T1000 (cell line): Measurements from ENCODE around the gene TMEM37.

ENCODE experiments used
- DNase-seq: peaks from one replicate; lab custom pipeline; 2025; ENCODE audit warnings: mixed read lengths; lab: John Stamatoyannopoulos, UW

The TMEM37 gene

GRCh38 chr2:119433636-119434327, 2.1 kb downstream of the TMEM37 start:
- no peak for DNase-seq

GRCh38 chr2:119434664-119435063, 3.0 kb downstream of the TMEM37 start:
- no peak for DNase-seq

- no peak for DNase-seq
Measured at GRCh38 chr2:119435081-119435952, 3.7 kb downstream of the TMEM37 start.

- no peak for DNase-seq
Measured at GRCh38 chr2:119435953-119436297, 4.3 kb downstream of the TMEM37 start.

GRCh38 chr2:119436993-119437772, 5.5 kb downstream of the TMEM37 start:
- no peak for DNase-seq

GRCh38 chr2:119438128-119438656, 6.5 kb downstream of the TMEM37 start:
- no peak for DNase-seq

- no peak for DNase-seq
Measured at GRCh38 chr2:119438726-119439284, 7.2 kb downstream of the TMEM37 start.

GRCh38 chr2:119439574-119440500, 8.2 kb downstream of the TMEM37 start:
- DNase-seq: no peak

GRCh38 chr2:119440501-119440870, 8.8 kb downstream of the TMEM37 start:
- DNase-seq: no peak

GRCh38 chr2:119440873-119441272, 9.2 kb downstream of the TMEM37 start:
- no peak for DNase-seq

- no peak for DNase-seq
Measured at GRCh38 chr2:119441376-119442225, 9.9 kb downstream of the TMEM37 start.

GRCh38 chr2:119442226-119442619, 10.6 kb downstream of the TMEM37 start:
- DNase-seq: no peak

- DNase-seq: no peak
Measured at GRCh38 chr2:119442850-119443249, 11.2 kb downstream of the TMEM37 start.

- DNase-seq: no peak
Measured at GRCh38 chr2:119446037-119446436, 14.4 kb downstream of the TMEM37 start.

GRCh38 chr2:119448427-119449141, 16.9 kb downstream of the TMEM37 start:
- DNase-seq: no peak

GRCh38 chr2:119449521-119449920, 17.9 kb downstream of the TMEM37 start:
- no peak for DNase-seq

GRCh38 chr2:119451336-119452050, 19.8 kb downstream of the TMEM37 start:
- DNase-seq: no peak

GRCh38 chr2:119453972-119454593, 22.4 kb downstream of the TMEM37 start:
- no peak for DNase-seq
